Measurements from ENCODE around the gene MAP3K2.

Gene MAP3K2

GRCh38 chr2:127404466-127405254 is 16.9 kb upstream of the MAP3K2 start:
- no peak for DNase-seq

GRCh38 chr2:127403460-127403859 is 15.7 kb upstream of the MAP3K2 start:
- no peak for DNase-seq

- DNase-seq: no peak
Measured at GRCh38 chr2:127401757-127402695, 14.3 kb upstream of the MAP3K2 start.

GRCh38 chr2:127400897-127401756 is 13.4 kb upstream of the MAP3K2 start:
- DNase-seq: no peak

- no peak for DNase-seq
Measured at GRCh38 chr2:127400533-127400896, 12.7 kb upstream of the MAP3K2 start.

- peak; percentile 95 for DNase-seq
Measured at GRCh38 chr2:127398239-127398590, 10.4 kb upstream of the MAP3K2 start.

GRCh38 chr2:127397568-127398238 is 9.9 kb upstream of the MAP3K2 start:
- DNase-seq: no peak

GRCh38 chr2:127394492-127394891 is 6.7 kb upstream of the MAP3K2 start:
- no peak for DNase-seq

- peak; percentile 51 for DNase-seq
Measured at GRCh38 chr2:127392828-127393578, 5.2 kb upstream of the MAP3K2 start.

- no peak for DNase-seq
Measured at GRCh38 chr2:127392133-127392827, 4.5 kb upstream of the MAP3K2 start.

- DNase-seq: no peak
Measured at GRCh38 chr2:127389778-127390435, 2.1 kb upstream of the MAP3K2 start.

- DNase-seq: no peak
Measured at GRCh38 chr2:127388423-127389164, 819 bp upstream of the MAP3K2 start.

GRCh38 chr2:127386764-127387654 is 766 bp downstream of the MAP3K2 start:
- peak; percentile 83 for DNase-seq

GRCh38 chr2:127386246-127386645 is 1.5 kb downstream of the MAP3K2 start:
- no peak for DNase-seq

- DNase-seq: no peak
Measured at GRCh38 chr2:127384529-127384928, 3.2 kb downstream of the MAP3K2 start.

- no peak for DNase-seq
Measured at GRCh38 chr2:127382831-127383230, 4.9 kb downstream of the MAP3K2 start.

GRCh38 chr2:127381762-127382161 is 6.0 kb downstream of the MAP3K2 start:
- no peak for DNase-seq

GRCh38 chr2:127379712-127380355 is 7.9 kb downstream of the MAP3K2 start:
- DNase-seq: no peak
